Measurements from ENCODE around the gene ZNF224.

DNA sequence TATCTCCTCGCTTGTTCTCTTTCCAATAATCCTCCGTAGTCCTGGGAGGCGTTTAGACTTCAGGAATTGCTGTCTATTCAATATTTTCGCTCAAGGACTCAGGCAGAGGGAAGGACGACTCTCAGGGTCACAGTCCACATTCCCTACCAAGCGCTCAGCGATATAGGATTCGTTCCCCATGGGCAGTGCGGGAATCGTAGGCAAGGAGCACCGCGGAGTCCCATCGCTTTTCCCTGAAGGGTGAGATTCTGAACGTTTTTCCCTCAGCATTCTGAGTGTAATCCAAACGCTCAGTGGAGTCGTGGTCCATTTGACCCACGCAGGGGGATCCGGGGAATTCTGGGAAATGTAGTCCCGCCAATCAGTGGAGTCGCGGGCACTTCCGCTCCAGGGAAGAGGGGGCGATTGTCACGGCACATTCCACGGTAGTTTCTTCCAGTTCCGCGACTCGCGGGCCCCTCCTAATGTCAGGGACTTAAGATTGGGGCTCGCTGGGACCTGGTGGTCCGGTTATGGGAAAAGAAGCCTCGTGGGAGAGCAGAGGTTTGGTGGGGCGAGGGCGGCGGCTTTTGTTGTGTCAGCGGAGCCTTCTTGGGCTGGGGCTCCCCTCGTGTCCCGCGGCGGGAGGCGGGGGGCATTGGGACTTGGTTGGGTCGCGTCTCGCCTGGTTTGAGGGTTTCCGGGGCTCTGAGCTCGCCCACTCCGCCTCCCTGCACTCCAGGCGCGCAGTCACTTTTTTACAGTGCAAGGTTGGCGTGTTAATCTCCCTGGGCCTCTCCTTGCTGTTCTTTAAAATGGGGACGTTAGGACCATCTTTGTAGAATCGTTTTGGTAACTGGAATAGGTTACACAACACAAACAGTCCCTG, 47.3 kb downstream of the ZNF224 start, which contains the start of gene ZNF234:
- TF ChIP-seq CTCF (IDR thresholded peaks at IDR 0.05) (no peak), EZH2 (IDR thresholded peaks at IDR 0.05; ENCODE audit: borderline replicate concordance, insufficient read depth, low read depth, low read length, poor library complexity, severe bottlenecking) (no peak)
